T-helper 1 cell treated with Interleukin-12 subunit alpha and Interleukin-12 subunit beta and Interleukin-4 antibody, amounts not matched to agents 30 μg/mL and 1 μg/mL, for 36 hours (primary cell): ENCODE data around the gene SLC26A8.
A peak's percentile ranks its signal among the peaks of the same experiment; 100 is the strongest.

Experiments
- H3K27ac Mint-ChIP-seq: one replicate; pipeline ENCODE4 v1.8.0; 2021; ENCODE audit warnings: mild to moderate bottlenecking, mixed read lengths
- H3K27me3 Mint-ChIP-seq: one replicate; pipeline ENCODE4 v1.8.0; 2021; ENCODE audit warnings: low read depth, mixed read lengths
- H3K36me3 Mint-ChIP-seq: one replicate; pipeline ENCODE4 v1.8.0; 2021; ENCODE audit warnings: low read depth, mixed read lengths
- H3K4me1 Mint-ChIP-seq: one replicate; pipeline ENCODE4 v1.8.0; 2021; ENCODE audit warnings: low read depth, mixed read lengths
- H3K4me3 Mint-ChIP-seq: one replicate; pipeline ENCODE4 v1.8.0; 2021; ENCODE audit warnings: mild to moderate bottlenecking, moderate library complexity, mixed read lengths
- H3K9me3 Mint-ChIP-seq: one replicate; pipeline ENCODE4 v1.8.0; 2021; ENCODE audit warnings: mixed read lengths

Gene SLC26A8

GRCh38 chr6:36063318-36064060 lies 39.0 kb upstream of the SLC26A8 start:
- Mint-ChIP-seq H3K9me3 (no peaks in the 10 kb centered on the region), H3K4me1 (peaks cover 13% of the 10 kb centered on the region), H3K27me3 (no peaks in the 10 kb centered on the region), H3K27ac (no peak overlapping the region), H3K36me3 (peaks cover 30% of the 10 kb centered on the region), H3K4me3 (no peak overlapping the region)

- H3K4me1 Mint-ChIP-seq: peaks cover 7% of the 10 kb centered on the region
- no peaks in the 10 kb centered on the region for H3K9me3 Mint-ChIP-seq
- H3K4me3 Mint-ChIP-seq: no peak overlapping the region
- no peaks in the 10 kb centered on the region for H3K27me3 Mint-ChIP-seq
- H3K36me3 Mint-ChIP-seq: peaks cover 30% of the 10 kb centered on the region
- no peak overlapping the region for H3K27ac Mint-ChIP-seq
Measured at GRCh38 chr6:36062247-36062646, 37.8 kb upstream of the SLC26A8 start.

- H3K4me3 Mint-ChIP-seq: no peak overlapping the region
- peaks cover 8% of the 10 kb centered on the region for H3K4me1 Mint-ChIP-seq
- H3K9me3 Mint-ChIP-seq: no peaks in the 10 kb centered on the region
- no peak overlapping the region for H3K27ac Mint-ChIP-seq
- H3K36me3 Mint-ChIP-seq: peaks cover 30% of the 10 kb centered on the region
- H3K27me3 Mint-ChIP-seq: no peaks in the 10 kb centered on the region
Measured at GRCh38 chr6:36061236-36061635, 36.8 kb upstream of the SLC26A8 start.

- peaks cover 16% of the 10 kb centered on the region for H3K36me3 Mint-ChIP-seq
- no peak overlapping the region for H3K27ac Mint-ChIP-seq
- no peaks in the 10 kb centered on the region for H3K27me3 Mint-ChIP-seq
- no peak overlapping the region for H3K4me3 Mint-ChIP-seq
- no peaks in the 10 kb centered on the region for H3K9me3 Mint-ChIP-seq
- H3K4me1 Mint-ChIP-seq: peaks cover 4% of the 10 kb centered on the region
Measured at GRCh38 chr6:36056178-36056577, 31.7 kb upstream of the SLC26A8 start.

- H3K36me3 Mint-ChIP-seq: peaks cover 9% of the 10 kb centered on the region
- no peaks in the 10 kb centered on the region for H3K27me3 Mint-ChIP-seq
- peaks cover 4% of the 10 kb centered on the region for H3K4me1 Mint-ChIP-seq
- no peaks in the 10 kb centered on the region for H3K9me3 Mint-ChIP-seq
- H3K4me3 Mint-ChIP-seq: no peak overlapping the region
- H3K27ac Mint-ChIP-seq: no peak overlapping the region
Measured at GRCh38 chr6:36054956-36055355, 30.5 kb upstream of the SLC26A8 start.

GRCh38 chr6:36054415-36054814 lies 30.0 kb upstream of the SLC26A8 start:
- Mint-ChIP-seq H3K27me3 (no peaks in the 10 kb centered on the region), H3K4me1 (peaks cover 2% of the 10 kb centered on the region), H3K36me3 (peaks cover 4% of the 10 kb centered on the region), H3K27ac (no peak overlapping the region), H3K9me3 (no peaks in the 10 kb centered on the region), H3K4me3 (no peak overlapping the region)

- no peak overlapping the region for H3K4me3 Mint-ChIP-seq
- no peaks in the 10 kb centered on the region for H3K27me3 Mint-ChIP-seq
- H3K27ac Mint-ChIP-seq: no peak overlapping the region
- H3K4me1 Mint-ChIP-seq: peaks cover 2% of the 10 kb centered on the region
- peaks cover 1% of the 10 kb centered on the region for H3K36me3 Mint-ChIP-seq
- no peaks in the 10 kb centered on the region for H3K9me3 Mint-ChIP-seq
Measured at GRCh38 chr6:36053878-36054277, 29.4 kb upstream of the SLC26A8 start.

- no peaks in the 10 kb centered on the region for H3K27me3 Mint-ChIP-seq
- no peaks in the 10 kb centered on the region for H3K9me3 Mint-ChIP-seq
- peaks cover 5% of the 10 kb centered on the region for H3K4me1 Mint-ChIP-seq
- H3K36me3 Mint-ChIP-seq: peaks cover 2% of the 10 kb centered on the region
- no peak overlapping the region for H3K27ac Mint-ChIP-seq
- no peak overlapping the region for H3K4me3 Mint-ChIP-seq
Measured at GRCh38 chr6:36052097-36052496, 27.7 kb upstream of the SLC26A8 start.

GRCh38 chr6:36050947-36051710 lies 26.7 kb upstream of the SLC26A8 start:
- no peaks in the 10 kb centered on the region for H3K9me3 Mint-ChIP-seq
- H3K4me1 Mint-ChIP-seq: peaks cover 6% of the 10 kb centered on the region
- no peak overlapping the region for H3K4me3 Mint-ChIP-seq
- no peaks in the 10 kb centered on the region for H3K27me3 Mint-ChIP-seq
- H3K36me3 Mint-ChIP-seq: peaks cover 6% of the 10 kb centered on the region
- no peak overlapping the region for H3K27ac Mint-ChIP-seq

- Mint-ChIP-seq H3K36me3 (peaks cover 6% of the 10 kb centered on the region), H3K4me3 (no peak overlapping the region), H3K4me1 (peaks cover 6% of the 10 kb centered on the region), H3K27ac (no peak overlapping the region), H3K27me3 (no peaks in the 10 kb centered on the region), H3K9me3 (no peaks in the 10 kb centered on the region)
Measured at GRCh38 chr6:36050305-36050704, 25.9 kb upstream of the SLC26A8 start.

- Mint-ChIP-seq H3K27ac (no peak overlapping the region), H3K4me1 (peaks cover 6% of the 10 kb centered on the region), H3K27me3 (no peaks in the 10 kb centered on the region), H3K9me3 (no peaks in the 10 kb centered on the region), H3K36me3 (peaks cover 6% of the 10 kb centered on the region), H3K4me3 (no peak overlapping the region)
Measured at GRCh38 chr6:36049582-36049981, 25.1 kb upstream of the SLC26A8 start.

GRCh38 chr6:36042618-36043260 lies 18.3 kb upstream of the SLC26A8 start:
- no peaks in the 10 kb centered on the region for H3K9me3 Mint-ChIP-seq
- H3K36me3 Mint-ChIP-seq: peaks cover 10% of the 10 kb centered on the region
- H3K4me3 Mint-ChIP-seq: no peak overlapping the region
- H3K27ac Mint-ChIP-seq: no peak overlapping the region
- peaks cover 27% of the 10 kb centered on the region for H3K4me1 Mint-ChIP-seq
- no peaks in the 10 kb centered on the region for H3K27me3 Mint-ChIP-seq

- Mint-ChIP-seq H3K36me3 (peaks cover 11% of the 10 kb centered on the region), H3K9me3 (no peaks in the 10 kb centered on the region), H3K27ac (no peak overlapping the region), H3K4me3 (no peak overlapping the region), H3K27me3 (no peaks in the 10 kb centered on the region), H3K4me1 (peaks cover 30% of the 10 kb centered on the region)
Measured at GRCh38 chr6:36040958-36041357, 16.5 kb upstream of the SLC26A8 start.

GRCh38 chr6:36039112-36039511 lies 14.7 kb upstream of the SLC26A8 start:
- Mint-ChIP-seq H3K27me3 (no peaks in the 10 kb centered on the region), H3K4me1 (peaks cover 36% of the 10 kb centered on the region), H3K36me3 (peaks cover 13% of the 10 kb centered on the region), H3K27ac (peak overlapping the region; percentile 29), H3K9me3 (no peaks in the 10 kb centered on the region), H3K4me3 (no peak overlapping the region)
